HG03565 (cell line): Measurements from ENCODE around the gene SH3GL1.
A peak's percentile ranks its signal among the peaks of the same experiment; 100 is the strongest.

Experiments
- ATAC-seq: cut with Tn5 transposase; IDR thresholded peaks from one replicate; pipeline ENCODE4 v1.9.1; 2021; ENCODE audit warnings: mild to moderate bottlenecking, moderate library complexity; ENCODE audit not compliant: unreplicated experiment

The SH3GL1 gene

GRCh38 chr19:4431808-4432674 is 31.7 kb upstream of the SH3GL1 start:
- no peak for ATAC-seq

GRCh38 chr19:4431296-4431695 is 30.9 kb upstream of the SH3GL1 start:
- ATAC-seq = no peak

- no peak for ATAC-seq
These were observed 30.4 kb upstream of the SH3GL1 start for GRCh38 chr19:4430760-4431159.

GRCh38 chr19:4429771-4430171 is 29.4 kb upstream of the SH3GL1 start:
- ATAC-seq = no peak

- ATAC-seq = no peak
These were observed 28.9 kb upstream of the SH3GL1 start for GRCh38 chr19:4429256-4429655.

- no peak for ATAC-seq
These were observed 28.1 kb upstream of the SH3GL1 start for GRCh38 chr19:4428326-4428975.

- no peak for ATAC-seq
These were observed 25.2 kb upstream of the SH3GL1 start for GRCh38 chr19:4425537-4425936.

GRCh38 chr19:4423416-4424126 is 23.2 kb upstream of the SH3GL1 start:
- no peak for ATAC-seq

GRCh38 chr19:4416268-4416667 is 15.9 kb upstream of the SH3GL1 start:
- ATAC-seq = no peak

- ATAC-seq = no peak
These were observed 15.0 kb upstream of the SH3GL1 start for GRCh38 chr19:4415352-4415751.

GRCh38 chr19:4414800-4415321 is 14.5 kb upstream of the SH3GL1 start:
- ATAC-seq = no peak

- ATAC-seq = no peak
These were observed 13.9 kb upstream of the SH3GL1 start for GRCh38 chr19:4414144-4414799.

GRCh38 chr19:4413588-4413987 is 13.2 kb upstream of the SH3GL1 start:
- ATAC-seq = no peak

- ATAC-seq = no peak
These were observed 9.0 kb upstream of the SH3GL1 start for GRCh38 chr19:4409123-4409933.

GRCh38 chr19:4406626-4407025 is 6.3 kb upstream of the SH3GL1 start:
- no peak for ATAC-seq

GRCh38 chr19:4405977-4406376 is 5.6 kb upstream of the SH3GL1 start:
- no peak for ATAC-seq

GRCh38 chr19:4403005-4403761 is 2.8 kb upstream of the SH3GL1 start:
- no peak for ATAC-seq

- ATAC-seq = peak; percentile 78
These were observed 2.0 kb upstream of the SH3GL1 start, which contains the start of gene CHAF1A for GRCh38 chr19:4402171-4403004. TSS of gene CHAF1A (plus strand) at chr19:4402640. CDS start at chr19:4402763, 123 bp downstream.
